ENCODE results near the gene S100PBP.
"Not testable (repeated sequence)": the region's sequence is repeated elsewhere in the genome, so short reads cannot be mapped to it uniquely, and the experiment has no call there.

S100PBP gene

DNA sequence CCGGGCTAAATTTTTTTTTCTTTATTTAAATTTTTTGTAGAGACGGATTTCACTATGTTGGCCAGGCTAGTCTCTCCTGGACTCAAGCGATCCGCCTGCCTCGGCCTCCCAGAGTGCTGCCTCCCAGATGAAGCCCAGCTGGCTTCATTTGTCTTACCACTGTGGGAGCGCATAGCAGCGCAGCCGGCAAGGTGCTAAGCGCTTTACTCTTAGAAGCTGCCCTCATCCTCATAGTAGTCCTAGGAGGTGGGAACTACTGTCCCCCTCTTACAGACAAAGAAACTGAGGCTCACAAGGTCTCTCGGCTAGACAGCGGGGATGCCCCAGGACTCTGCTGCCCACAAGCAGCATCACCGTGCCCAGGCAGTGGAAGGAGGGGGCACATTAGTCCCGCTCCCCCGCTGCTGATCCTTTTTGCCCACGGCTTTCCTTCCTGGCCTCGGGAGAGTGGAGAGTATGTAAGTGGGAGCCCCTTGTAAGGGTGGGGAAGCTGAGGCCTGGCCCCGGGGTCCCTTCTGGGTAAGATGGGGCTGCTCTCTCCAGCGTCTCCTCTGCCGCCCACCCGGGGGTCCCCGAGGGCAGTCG, 83.0 kb downstream of the S100PBP start:
- no peak overlapping the region for H3K27ac Mint-ChIP-seq
- H3K4me1 Mint-ChIP-seq (ENCODE audit: low read depth), result peaks cover 7% of the 10 kb centered on the region
- H3K27me3 Mint-ChIP-seq, result peaks cover 25% of the 10 kb centered on the region
- no peaks in the 10 kb centered on the region for H3K36me3 Mint-ChIP-seq
- H3K4me3 Mint-ChIP-seq, result peak overlapping the region; percentile 79
- H3K9me3 Mint-ChIP-seq (ENCODE audit: low read depth), result no peaks in the 10 kb centered on the region

DNA sequence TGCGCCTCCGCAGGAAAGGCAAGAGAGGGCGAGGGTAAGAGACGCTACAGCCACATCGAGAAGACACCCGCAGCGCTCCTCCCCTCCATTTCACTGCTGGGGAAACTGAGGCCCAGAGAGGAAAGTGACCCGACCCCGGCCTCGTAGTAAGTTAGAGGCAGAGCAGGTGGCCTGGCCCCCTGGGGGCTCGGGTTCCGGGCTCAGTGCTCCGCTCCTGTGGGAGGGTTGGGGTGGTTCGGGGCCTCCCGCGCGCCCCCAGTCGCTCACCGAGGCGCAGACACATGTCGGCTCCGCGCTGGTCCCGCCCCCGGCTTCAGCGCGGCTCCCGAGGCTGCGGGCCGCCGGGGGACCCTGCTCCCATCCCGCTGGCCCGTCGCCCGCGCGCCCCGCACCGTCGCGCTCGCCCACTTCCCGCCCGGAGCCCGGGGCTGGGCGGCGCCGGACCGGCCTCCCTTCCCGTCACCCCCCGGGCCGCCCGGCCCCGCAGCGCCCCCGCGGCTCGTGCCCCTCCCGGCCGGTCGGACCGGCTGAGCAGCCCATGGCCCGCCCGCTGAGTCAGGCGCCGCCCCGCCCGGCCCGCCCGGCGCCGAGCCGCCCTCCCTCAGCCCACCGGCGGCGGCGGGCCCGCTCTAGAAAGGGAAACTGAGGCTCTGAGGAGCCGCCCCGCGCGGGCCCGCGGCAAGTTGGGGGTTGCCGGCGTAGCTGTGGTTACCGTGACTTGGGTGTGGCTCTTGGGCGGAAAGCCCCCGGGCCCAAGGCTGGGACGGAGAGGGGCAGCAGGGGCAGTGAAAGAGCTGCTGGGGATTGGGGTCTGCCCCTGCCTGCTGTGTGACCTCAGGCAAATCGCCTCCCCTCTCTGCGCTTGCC, 83.7 kb downstream of the S100PBP start, which contains the start of gene TMEM54:
Gene TMEM54 (minus strand): TSS at position 434 of the 867 bp plus-strand sequence. CDS start 151 bp downstream, at position 283.
- Mint-ChIP-seq H3K4me1 (ENCODE audit: low read depth) (peaks cover 7% of the 10 kb centered on the region), H3K27ac (no peak within 1 kb of the TSS), H3K9me3 (ENCODE audit: low read depth) (no peaks in the 10 kb centered on the region), H3K36me3 (no peaks in the 10 kb centered on the region), H3K27me3 (peaks cover 22% of the 10 kb centered on the region), H3K4me3 (peak within 1 kb of the TSS; percentile 79)

DNA sequence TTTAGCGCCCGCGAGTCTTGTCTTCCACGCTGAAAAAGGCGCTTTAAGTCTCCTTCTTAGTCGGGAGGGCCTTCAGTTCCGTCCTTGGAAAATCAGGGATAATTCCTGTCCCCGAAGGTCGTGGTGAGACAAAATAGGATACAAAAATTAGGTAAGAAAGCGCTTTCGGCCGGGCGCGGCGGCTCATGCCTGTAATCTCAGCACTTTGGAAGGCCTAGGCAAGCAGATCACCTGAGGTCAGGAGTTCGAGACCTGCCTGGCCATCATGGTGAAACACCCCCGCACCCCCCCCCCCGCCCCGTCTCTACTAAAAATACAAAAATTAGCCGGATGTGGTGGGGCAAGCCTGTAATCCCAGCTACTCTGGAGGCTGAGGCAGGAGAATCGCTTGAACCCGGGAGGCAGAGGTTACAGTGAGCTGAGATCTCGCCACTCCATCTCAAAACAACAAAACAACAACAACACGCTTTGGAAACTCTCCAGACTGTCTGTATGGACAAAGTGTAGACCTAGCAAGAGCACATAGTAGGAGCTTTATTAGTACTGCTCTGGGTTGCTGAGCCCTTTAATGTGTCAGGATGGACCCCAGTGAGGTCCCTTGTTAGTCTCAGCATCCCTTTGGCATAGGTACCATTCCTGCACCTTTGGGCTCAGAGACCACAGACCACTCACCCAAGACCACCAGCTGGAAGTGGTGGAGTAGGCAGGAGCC, 84.5 kb downstream of the S100PBP start:
- no peaks in the 10 kb centered on the region for H3K9me3 Mint-ChIP-seq (ENCODE audit: low read depth)
- H3K4me1 Mint-ChIP-seq (ENCODE audit: low read depth), result peaks cover 7% of the 10 kb centered on the region
- H3K27ac Mint-ChIP-seq, result no peak overlapping the region
- H3K36me3 Mint-ChIP-seq, result no peaks in the 10 kb centered on the region
- H3K27me3 Mint-ChIP-seq, result peaks cover 20% of the 10 kb centered on the region
- H3K4me3 Mint-ChIP-seq, result peak overlapping the region; percentile 79

DNA sequence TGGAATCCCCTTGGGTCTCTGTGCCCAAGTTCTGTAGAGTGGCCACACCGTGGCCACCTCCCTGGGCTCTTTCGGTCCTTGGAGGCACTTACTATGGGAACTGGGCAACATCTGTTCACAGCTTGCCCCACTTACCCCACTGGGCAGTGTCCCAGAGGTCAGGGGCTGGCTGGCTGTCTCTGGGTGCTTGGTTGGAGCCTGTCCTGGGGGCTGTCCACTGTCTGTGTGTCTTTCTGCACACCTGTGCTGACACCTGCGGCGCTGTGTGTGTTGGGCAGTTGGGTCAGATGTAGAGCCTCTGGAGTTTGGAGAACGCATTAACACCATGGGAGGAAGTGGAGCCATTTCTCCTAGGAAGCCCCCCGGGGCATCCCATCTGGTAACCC, 85.1 kb downstream of the S100PBP start:
- Mint-ChIP-seq H3K27ac (no peak overlapping the region), H3K4me1 (ENCODE audit: low read depth) (peaks cover 7% of the 10 kb centered on the region), H3K36me3 (no peaks in the 10 kb centered on the region), H3K9me3 (ENCODE audit: low read depth) (no peaks in the 10 kb centered on the region), H3K27me3 (peaks cover 16% of the 10 kb centered on the region), H3K4me3 (peak overlapping the region; percentile 79)

DNA sequence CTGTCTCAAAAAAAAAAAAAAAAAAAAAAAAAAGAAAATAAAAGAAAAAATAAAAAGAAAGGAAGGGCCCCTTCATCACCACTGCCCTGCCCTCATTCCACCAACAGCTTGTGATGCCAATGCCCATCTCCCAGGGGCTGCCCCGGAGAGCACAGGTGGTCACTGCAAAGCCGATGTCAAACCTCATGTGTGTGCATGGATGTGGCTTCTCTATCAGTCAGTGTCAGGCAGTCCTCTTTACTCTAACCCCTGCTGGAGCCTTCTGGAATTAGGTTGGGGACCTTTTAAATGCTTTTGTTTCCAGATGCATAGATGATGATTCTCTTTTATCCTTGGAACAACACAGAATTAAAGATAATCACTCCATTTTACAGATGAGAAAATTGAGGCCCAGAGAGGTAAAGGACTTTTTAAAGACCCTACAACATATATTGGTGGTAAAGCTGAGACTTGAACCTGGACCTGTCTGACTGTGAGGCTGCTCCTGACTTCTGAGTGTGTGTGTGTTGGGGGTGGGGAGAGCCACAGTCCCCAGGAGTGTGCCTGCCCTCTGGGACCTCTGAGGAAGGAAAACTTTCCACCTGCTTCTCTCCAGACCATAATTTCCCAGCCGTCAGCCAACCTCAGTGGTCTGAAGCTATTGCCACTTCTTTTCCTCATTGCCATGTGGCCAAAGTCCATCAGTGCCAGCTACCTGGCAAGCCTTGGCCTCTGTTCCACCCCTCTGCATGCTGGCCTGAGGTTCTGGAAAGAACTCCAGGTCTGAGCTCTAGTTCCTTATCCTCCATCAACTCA, 86.7 kb downstream of the S100PBP start:
- Mint-ChIP-seq H3K4me3 (no peak overlapping the region), H3K9me3 (ENCODE audit: low read depth) (no peaks in the 10 kb centered on the region), H3K27me3 (peaks cover 12% of the 10 kb centered on the region), H3K27ac (no peak overlapping the region), H3K4me1 (ENCODE audit: low read depth) (peaks cover 7% of the 10 kb centered on the region), H3K36me3 (no peaks in the 10 kb centered on the region)

DNA sequence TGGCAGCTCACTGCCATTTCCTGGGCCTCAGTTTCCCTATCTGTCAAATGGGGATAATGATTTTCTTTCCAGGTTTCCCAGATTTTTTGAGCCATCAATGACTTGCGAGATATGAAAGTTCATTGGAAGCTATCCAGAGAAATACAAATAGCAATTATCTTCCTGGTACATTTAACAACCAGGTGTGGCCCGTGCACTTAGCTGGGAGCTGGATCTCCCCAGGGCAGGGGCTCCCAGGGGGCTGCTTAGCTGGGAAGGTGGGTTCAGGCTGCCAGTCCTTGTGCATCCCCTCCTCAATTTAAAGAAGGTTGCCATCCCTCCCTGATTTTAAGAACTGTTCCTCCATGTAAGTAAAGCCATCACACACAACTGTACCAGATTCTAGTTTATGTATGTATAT, 87.3 kb downstream of the S100PBP start:
- Mint-ChIP-seq H3K27me3 (peaks cover 10% of the 10 kb centered on the region), H3K27ac (no peak overlapping the region), H3K36me3 (no peaks in the 10 kb centered on the region)

DNA sequence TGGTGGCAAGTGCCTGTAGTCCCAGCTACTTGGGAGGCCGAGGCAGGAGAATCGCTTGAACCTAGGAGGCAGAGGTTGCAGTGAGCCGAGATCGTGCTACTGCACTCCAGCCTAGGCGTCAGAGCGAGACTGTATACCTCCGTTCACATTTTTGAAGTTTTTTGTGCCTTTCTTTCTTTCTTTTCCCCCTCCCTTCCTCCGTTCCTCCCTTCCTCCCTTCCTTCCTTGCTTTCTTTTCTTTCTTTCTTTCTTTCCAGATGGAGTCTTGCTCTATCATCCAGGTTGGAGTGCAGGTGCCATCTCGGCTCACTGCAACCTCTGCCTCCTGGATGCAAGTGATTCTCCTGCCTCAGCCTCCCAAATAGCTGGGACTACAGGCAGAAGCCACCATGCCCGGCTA, 88.1 kb downstream of the S100PBP start:
- not testable (repeated sequence) for H3K27me3 Mint-ChIP-seq; H3K27ac Mint-ChIP-seq; H3K36me3 Mint-ChIP-seq; H3K4me1 Mint-ChIP-seq (ENCODE audit: low read depth); H3K9me3 Mint-ChIP-seq (ENCODE audit: low read depth); H3K4me3 Mint-ChIP-seq

More for the DNA sequence above, 87.3 kb downstream of the S100PBP start:
- no peaks in the 10 kb centered on the region for H3K9me3 Mint-ChIP-seq (ENCODE audit: low read depth)
- no peak overlapping the region for H3K4me3 Mint-ChIP-seq
- peaks cover 7% of the 10 kb centered on the region for H3K4me1 Mint-ChIP-seq (ENCODE audit: low read depth)

DNA sequence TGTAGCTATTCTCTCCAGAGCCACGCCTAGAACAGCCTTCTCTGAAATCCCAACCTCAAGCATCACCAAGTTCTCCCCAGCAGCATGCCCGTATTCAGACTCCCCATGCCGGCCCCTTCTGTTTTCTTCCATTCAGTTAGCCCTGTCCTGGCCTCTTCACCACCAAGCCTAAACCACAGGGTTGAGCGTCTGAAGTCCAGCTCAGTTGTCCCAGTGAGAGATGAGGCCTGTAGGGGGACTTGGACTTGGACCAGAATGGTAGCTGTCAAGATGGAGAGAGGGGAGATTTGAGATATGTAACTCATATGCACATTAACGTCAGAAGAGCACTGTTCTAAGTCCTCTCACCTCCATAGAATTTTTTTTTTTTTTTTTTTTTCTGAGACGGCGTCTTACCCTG, 89.2 kb downstream of the S100PBP start:
- Mint-ChIP-seq H3K4me1 (ENCODE audit: low read depth) (peaks cover 3% of the 10 kb centered on the region), H3K27ac (no peak overlapping the region), H3K9me3 (ENCODE audit: low read depth) (no peaks in the 10 kb centered on the region), H3K36me3 (no peaks in the 10 kb centered on the region), H3K27me3 (peaks cover 6% of the 10 kb centered on the region), H3K4me3 (no peak overlapping the region)

DNA sequence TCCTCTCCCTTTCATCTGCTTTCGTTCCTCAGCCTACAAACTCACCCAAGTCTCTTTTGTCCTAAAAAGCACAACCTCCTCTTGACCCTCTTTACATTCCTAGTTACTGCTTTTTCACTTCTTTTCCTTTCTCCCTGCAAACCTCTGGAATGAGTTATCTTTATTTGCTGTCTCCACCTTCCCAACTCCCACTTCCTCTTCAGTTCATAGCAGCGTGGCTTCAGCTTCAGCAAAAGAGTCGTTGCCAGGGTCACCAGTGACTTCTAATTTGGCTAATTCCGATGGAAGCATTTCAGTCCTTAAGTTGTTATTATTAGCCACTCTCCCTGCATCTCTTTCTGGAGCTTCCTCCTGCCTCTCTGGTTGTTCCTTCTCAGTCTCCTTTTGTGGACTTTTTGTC, 90.0 kb downstream of the S100PBP start:
- Mint-ChIP-seq H3K27me3 (peaks cover 3% of the 10 kb centered on the region), H3K9me3 (ENCODE audit: low read depth) (no peaks in the 10 kb centered on the region), H3K4me1 (ENCODE audit: low read depth) (no peaks in the 10 kb centered on the region), H3K27ac (no peak overlapping the region), H3K4me3 (no peak overlapping the region), H3K36me3 (no peaks in the 10 kb centered on the region)
